Measurements from ENCODE around the gene UBR7. TPM values are rescaled to one million over a fixed set of nuclear protein-coding genes. Genes with fewer than 3 reads are reported as not detected.

The UBR7 gene
- total and polyA plus RNA-seq, 12 donors: 7.8 to 32.9 (median 17.9) TPM

DNA sequence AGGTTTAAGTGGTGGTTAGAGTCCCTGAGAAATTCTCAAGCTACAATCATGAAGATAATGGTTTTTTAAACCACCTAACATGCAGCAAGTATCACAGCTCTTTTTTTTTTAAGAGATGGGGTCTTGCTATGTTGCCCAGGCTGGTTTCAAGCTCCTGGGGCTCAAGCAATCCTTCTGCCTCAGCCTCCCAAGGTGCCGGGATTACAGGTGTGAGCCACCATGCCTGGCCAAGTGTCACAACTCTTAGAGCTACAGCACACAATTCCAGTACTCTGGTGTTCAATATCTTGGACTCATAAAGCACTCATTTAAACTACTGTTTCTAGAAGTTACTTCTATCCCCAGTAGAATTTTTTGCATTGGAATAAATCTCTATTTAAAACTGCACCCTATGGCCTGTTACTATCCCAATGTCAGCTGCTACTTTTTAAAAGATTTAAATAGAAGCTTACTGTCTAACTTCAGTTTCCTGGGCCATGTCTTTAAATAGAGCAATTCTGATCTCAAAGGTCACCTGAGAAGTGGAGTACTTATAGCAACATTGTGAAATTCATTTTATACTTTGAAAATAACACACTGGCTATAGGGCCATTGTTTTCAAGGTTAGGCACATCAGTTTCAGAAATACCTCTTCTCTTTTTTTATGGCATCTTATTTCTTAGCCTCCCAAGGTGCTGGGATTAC is 11.6 kb upstream of the UBR7 start:
- intact Hi-C loops (cut with DNase I): no loop called here
- Histone ChIP-seq H3K4me1 (replicated peaks in 1 of 2) (no peaks in the 10 kb centered on the region), H3K27ac (no peak overlapping the region), H3K27me3 (no peaks in the 10 kb centered on the region), H3K4me3 (no peak overlapping the region), H3K36me3 (replicated peaks in 1 of 2) (no peaks in the 10 kb centered on the region), H3K9me3 (replicated peaks in 1 of 3) (no peaks in the 10 kb centered on the region)
- 88 to 100% (median 94%) methylated on average over 1 of the region's 1 CpG for WGBS, 4 donors
- TF ChIP-seq, protein P1, sequence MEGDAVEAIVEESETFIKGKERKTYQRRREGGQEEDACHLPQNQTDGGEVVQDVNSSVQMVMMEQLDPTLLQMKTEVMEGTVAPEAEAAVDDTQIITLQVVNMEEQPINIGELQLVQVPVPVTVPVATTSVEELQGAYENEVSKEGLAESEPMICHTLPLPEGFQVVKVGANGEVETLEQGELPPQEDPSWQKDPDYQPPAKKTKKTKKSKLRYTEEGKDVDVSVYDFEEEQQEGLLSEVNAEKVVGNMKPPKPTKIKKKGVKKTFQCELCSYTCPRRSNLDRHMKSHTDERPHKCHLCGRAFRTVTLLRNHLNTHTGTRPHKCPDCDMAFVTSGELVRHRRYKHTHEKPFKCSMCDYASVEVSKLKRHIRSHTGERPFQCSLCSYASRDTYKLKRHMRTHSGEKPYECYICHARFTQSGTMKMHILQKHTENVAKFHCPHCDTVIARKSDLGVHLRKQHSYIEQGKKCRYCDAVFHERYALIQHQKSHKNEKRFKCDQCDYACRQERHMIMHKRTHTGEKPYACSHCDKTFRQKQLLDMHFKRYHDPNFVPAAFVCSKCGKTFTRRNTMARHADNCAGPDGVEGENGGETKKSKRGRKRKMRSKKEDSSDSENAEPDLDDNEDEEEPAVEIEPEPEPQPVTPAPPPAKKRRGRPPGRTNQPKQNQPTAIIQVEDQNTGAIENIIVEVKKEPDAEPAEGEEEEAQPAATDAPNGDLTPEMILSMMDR (IDR thresholded peaks at IDR 0.05): no peak
- TF ChIP-seq POLR2A (IDR thresholded peaks at IDR 0.05): no peak
- DNase-seq: no peak

DNA sequence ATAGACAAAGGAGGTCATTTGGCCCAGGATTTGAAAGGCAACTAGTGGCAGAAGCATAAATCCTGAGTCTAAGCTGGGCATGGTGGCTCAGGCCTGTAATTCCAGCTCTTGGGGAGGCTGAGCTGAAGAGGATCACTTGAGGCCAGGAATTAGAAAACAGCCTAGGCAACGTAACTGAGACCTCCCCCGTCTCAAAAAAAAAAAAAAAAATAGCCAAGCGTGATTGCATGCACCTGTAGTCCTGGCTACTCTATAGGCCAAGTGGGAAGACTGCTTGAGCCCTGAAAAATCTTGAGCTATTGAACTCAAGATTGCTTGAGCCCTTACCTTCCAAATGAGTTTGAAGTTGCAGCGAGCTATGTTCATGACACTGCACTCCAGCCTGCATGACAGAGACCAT is 8.0 kb upstream of the UBR7 start:
- no peaks in the 10 kb centered on the region for H3K4me1 ChIP-seq (replicated peaks in 1 of 2)
- H3K36me3 ChIP-seq (replicated peaks in 1 of 2): no peaks in the 10 kb centered on the region
- H3K4me3 ChIP-seq: no peak overlapping the region
- H3K27me3 ChIP-seq: no peaks in the 10 kb centered on the region
- intact Hi-C loops (cut with DNase I): no loop called here
- TF ChIP-seq, protein P1 (IDR thresholded peaks at IDR 0.05): no peak
- no peak for TF ChIP-seq POLR2A (IDR thresholded peaks at IDR 0.05)
- 75 to 97% (median 94%) methylated on average over 4 of the region's 4 CpGs for WGBS, 4 donors
- no peaks in the 10 kb centered on the region for H3K9me3 ChIP-seq (replicated peaks in 1 of 3)
- no peak for DNase-seq
- H3K27ac ChIP-seq: no peak overlapping the region

DNA sequence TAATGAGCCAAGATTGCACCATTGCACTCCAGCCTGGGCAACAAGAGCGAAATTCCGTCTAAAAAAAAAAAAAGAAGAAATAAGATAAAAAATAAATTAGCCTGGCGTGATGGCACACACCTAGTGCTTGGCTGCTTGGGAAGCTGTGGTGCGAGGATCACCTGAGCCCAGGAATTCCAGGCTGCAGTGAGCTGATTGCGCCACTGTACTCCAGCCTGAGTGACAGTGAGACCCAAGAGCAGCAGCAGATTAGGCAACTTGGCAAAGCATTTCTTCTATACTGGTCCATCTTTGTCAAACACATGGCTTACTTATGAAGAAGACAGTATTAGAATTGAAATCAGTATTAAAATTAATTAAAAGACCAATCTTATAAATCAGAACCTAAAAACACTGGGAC is 6.5 kb upstream of the UBR7 start:
- H3K36me3 ChIP-seq (replicated peaks in 1 of 2): no peaks in the 10 kb centered on the region
- intact Hi-C loops (cut with DNase I): no loop called here
- H3K9me3 ChIP-seq (replicated peaks in 1 of 3): no peaks in the 10 kb centered on the region
- no peaks in the 10 kb centered on the region for H3K27me3 ChIP-seq
- 91 to 97% (median 95%) methylated on average over 5 of the region's 5 CpGs for WGBS, 4 donors
- H3K4me1 ChIP-seq (replicated peaks in 1 of 2): no peaks in the 10 kb centered on the region
- no peak overlapping the region for H3K27ac ChIP-seq
- no peak overlapping the region for H3K4me3 ChIP-seq
- TF ChIP-seq POLR2A (IDR thresholded peaks at IDR 0.05): no peak
- TF ChIP-seq, protein P1 (IDR thresholded peaks at IDR 0.05): no peak
- no peak for DNase-seq

DNA sequence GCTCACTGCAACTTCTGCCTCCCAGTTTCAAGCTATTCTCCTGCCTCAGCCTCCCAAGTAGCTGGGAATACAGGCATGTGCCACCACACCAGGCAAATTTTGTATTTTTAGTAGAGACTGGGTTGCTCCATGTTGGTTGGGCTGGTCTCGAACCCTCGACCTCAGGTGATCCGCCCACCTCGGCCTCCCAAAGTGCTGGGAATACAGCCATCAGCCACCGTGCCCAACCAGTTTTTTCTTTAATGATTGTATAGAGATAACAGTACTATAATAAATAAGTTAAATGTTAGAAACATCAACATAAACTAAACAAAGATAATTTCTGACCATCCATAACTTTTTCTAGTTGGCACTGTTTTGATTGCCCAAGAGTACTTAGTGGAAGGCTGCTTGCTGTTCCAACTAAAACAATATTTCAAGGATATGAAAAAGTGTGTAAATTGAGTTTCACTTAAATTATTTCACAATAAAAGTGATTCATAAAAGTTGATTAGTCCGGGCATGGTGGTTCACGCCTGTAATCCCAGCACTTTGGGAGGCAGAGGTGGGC is 5.8 kb upstream of the UBR7 start:
- H3K4me1 ChIP-seq (replicated peaks in 1 of 2): peaks cover 0 to 6% of the 10 kb centered on the region in 2 donors
- H3K27ac ChIP-seq: no peak overlapping the region
- TF ChIP-seq, protein P1 (IDR thresholded peaks at IDR 0.05): no peak
- no peak for TF ChIP-seq POLR2A (IDR thresholded peaks at IDR 0.05)
- H3K27me3 ChIP-seq: no peaks in the 10 kb centered on the region
- no peak overlapping the region for H3K4me3 ChIP-seq
- WGBS, 4 donors: 66 to 86% (median 81%) methylated on average over 7 of the region's 7 CpGs
- no peaks in the 10 kb centered on the region for H3K9me3 ChIP-seq (replicated peaks in 1 of 3)
- H3K36me3 ChIP-seq (replicated peaks in 1 of 2): no peaks in the 10 kb centered on the region
- no peak for DNase-seq
- intact Hi-C loops (cut with DNase I): no loop called here
